HepG2 (cell line): Measurements from ENCODE around the gene BHLHE23. TPM values are rescaled to one million over a fixed set of nuclear protein-coding genes. Genes with fewer than 3 reads are reported as not detected.

Source experiments
- CAMTA2 ChIP-seq: sonication (generic); formaldehyde crosslinking; IDR thresholded peaks from 2 replicates; pipeline ENCODE4 v1.4.0; 2020; ENCODE audit warnings: mild to moderate bottlenecking, missing genetic modification reagents, borderline replicate concordance
- HMGA1 ChIP-seq: sonication (generic); formaldehyde crosslinking; conservative IDR thresholded peaks from 2 replicates; pipeline ENCODE4 v1.4.0; 2020; ENCODE audit warnings: missing genetic modification reagents
- KDM4B ChIP-seq: sonication (generic); formaldehyde crosslinking; IDR thresholded peaks from 2 replicates; pipeline ENCODE4 v1.4.0; 2020; ENCODE audit warnings: missing genetic modification reagents
- MXI1 ChIP-seq: IDR thresholded peaks from 3 replicates; pipeline ENCODE4 v1.6.1; 2012; ENCODE audit warnings: low read depth, low read length, inconsistent platforms, borderline replicate concordance
- NBN ChIP-seq: fragments of 450-650 bp; conservative IDR thresholded peaks from 2 replicates; pipeline ENCODE4 v1.6.1; 2017
- PLRG1 ChIP-seq: fragments of 450-650 bp; conservative IDR thresholded peaks from 2 replicates; pipeline ENCODE4 v1.6.1; 2016
- TBX2 ChIP-seq: sonication (generic); formaldehyde crosslinking; IDR thresholded peaks from 2 replicates; pipeline ENCODE4 v1.5.0; 2020; ENCODE audit warnings: missing genetic modification reagents, mild to moderate bottlenecking, borderline replicate concordance
- TP53 ChIP-seq: sonication (generic); formaldehyde crosslinking; conservative IDR thresholded peaks from 2 replicates; pipeline ENCODE4 v1.4.0; 2020; ENCODE audit warnings: missing genetic modification reagents
- YEATS4 ChIP-seq: sonication (generic); formaldehyde crosslinking; IDR thresholded peaks from 2 replicates; pipeline ENCODE4 v1.4.0; 2020; ENCODE audit warnings: missing genetic modification reagents, borderline replicate concordance
- ZC3H13 ChIP-seq: sonication (generic); formaldehyde crosslinking; IDR thresholded peaks from 2 replicates; pipeline ENCODE4 v1.8.1; 2023; ENCODE audit warnings: mild to moderate bottlenecking, missing genetic modification reagents, moderate library complexity
- ZNF10 ChIP-seq: sonication (generic); formaldehyde crosslinking; IDR thresholded peaks from 2 replicates; pipeline ENCODE4 v1.4.0; 2020; ENCODE audit warnings: mild to moderate bottlenecking, low read depth, missing genetic modification reagents, borderline replicate concordance
- ZNF546 ChIP-seq: sonication (generic); formaldehyde crosslinking; conservative IDR thresholded peaks from 2 replicates; pipeline ENCODE4 v1.8.1; 2023; ENCODE audit warnings: mild to moderate bottlenecking, missing genetic modification reagents
- ZNF670 ChIP-seq: sonication (generic); formaldehyde crosslinking; IDR thresholded peaks from 2 replicates; pipeline ENCODE4 v1.8.0; 2022; ENCODE audit warnings: mild to moderate bottlenecking, missing genetic modification reagents, borderline replicate concordance
- ZNF780A ChIP-seq: sonication (generic); formaldehyde crosslinking; IDR thresholded peaks from 2 replicates; pipeline ENCODE4 v1.8.0; 2022; ENCODE audit warnings: mild to moderate bottlenecking, missing genetic modification reagents, moderate library complexity
- polyA plus RNA-seq, 8 experiments: library from polyadenylated mRNA; depleted of rRNA in 3 of 8; stranded (reverse) in 7 of 8; unstranded in 1 of 8; fragments of >200 nt; fragmentation: Illumina TruSeq in 4 of 8; extraction: Trizol in 4 of 8; gene quantifications; 2 replicates each; pipeline versions ENCODE4 v1.2.1 to v1.2.3, GENCODE V29; 2011 to 2016; ENCODE audit warnings: low read depth in 4 of 8, missing spikeins in 1 of 8, mixed read lengths in 1 of 8; ENCODE audit not compliant: insufficient read depth in 1 of 8
- total RNA-seq, 5 experiments: library from RNA; depleted of rRNA; stranded (reverse); fragments of >200 nt; fragmentation: Illumina TruSeq; extraction: Trizol; gene quantifications; 2 replicates each; pipeline ENCODE4 v1.2.3, GENCODE V29; 2016; ENCODE audit warnings: low read depth in 1 of 5
- TF ChIP-seq, protein P1 (sequence below): sonication (generic); formaldehyde crosslinking; IDR thresholded peaks from 2 replicates; pipeline ENCODE4 v1.4.0; 2020; ENCODE audit warnings: missing genetic modification reagents, borderline replicate concordance
- TF ChIP-seq, protein P2 (sequence below): sonication (generic); formaldehyde crosslinking; conservative IDR thresholded peaks from 2 replicates; pipeline ENCODE4 v1.8.0; 2022; ENCODE audit warnings: low read depth, missing genetic modification reagents
- TF ChIP-seq, protein P3 (sequence below), 2 experiments: fragments of 450-650 bp in 1 of 2; sonication (generic) in 1 of 2; formaldehyde crosslinking; IDR thresholded peaks; 2 replicates each; pipeline versions ENCODE4 v1.5.0 to v1.8.0; 2020 to 2022; ENCODE audit warnings: mild to moderate bottlenecking in 1 of 2, missing genetic modification reagents in 1 of 2
- TF ChIP-seq, protein P4 (sequence below): sonication (generic); formaldehyde crosslinking; IDR thresholded peaks from 2 replicates; pipeline ENCODE4 v1.4.0; 2020; ENCODE audit warnings: mild to moderate bottlenecking, missing genetic modification reagents
- TF ChIP-seq, protein P5 (sequence below): fragments of 450-650 bp; IDR thresholded peaks from 2 replicates; pipeline ENCODE4 v1.6.1; 2017; ENCODE audit warnings: mild to moderate bottlenecking

The BHLHE23 gene
- total and polyA plus RNA-seq, 2 of the 13 experiments (the other 11 are each of a cell fraction or from before 2014, with no cell fraction given), result not detected

DNA sequence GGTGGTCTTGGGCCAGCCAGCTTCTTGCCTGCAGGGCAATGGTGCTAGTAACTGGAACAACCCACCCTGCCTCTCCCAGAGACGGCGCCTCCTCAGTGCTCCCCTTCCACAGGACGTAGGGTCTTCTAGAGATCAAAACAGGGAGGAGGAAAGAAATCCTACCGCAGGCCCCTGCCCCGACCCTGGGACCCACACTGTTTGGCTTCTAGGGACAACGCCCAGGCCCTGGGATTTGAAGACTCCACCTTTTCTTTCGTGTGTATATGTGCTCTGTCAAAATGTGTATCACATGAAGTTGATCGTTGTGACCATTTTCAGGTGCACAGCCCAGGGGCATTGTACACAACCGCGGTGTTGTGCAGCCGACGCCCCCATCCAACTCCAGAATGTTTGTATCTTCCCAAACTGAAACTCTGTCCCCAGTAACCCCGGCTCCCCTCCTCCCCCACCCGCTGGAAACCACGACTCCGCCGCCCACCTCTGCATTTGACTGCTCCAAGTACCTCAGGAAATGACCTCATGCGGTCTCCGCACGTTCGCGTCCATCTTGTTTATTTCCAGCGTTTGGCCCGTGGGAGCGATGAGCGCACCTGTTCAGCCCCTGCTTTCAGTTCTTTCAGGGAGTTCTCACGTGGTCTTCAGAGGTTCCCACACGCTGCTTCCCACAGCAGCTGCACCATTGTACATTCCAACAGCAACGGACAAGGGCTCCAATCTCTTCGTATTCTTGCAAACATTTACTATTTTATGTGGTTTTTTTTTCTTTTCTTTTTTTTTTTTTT, 3.4 kb upstream of the BHLHE23 start (continued):
- TF ChIP-seq, protein P1, sequence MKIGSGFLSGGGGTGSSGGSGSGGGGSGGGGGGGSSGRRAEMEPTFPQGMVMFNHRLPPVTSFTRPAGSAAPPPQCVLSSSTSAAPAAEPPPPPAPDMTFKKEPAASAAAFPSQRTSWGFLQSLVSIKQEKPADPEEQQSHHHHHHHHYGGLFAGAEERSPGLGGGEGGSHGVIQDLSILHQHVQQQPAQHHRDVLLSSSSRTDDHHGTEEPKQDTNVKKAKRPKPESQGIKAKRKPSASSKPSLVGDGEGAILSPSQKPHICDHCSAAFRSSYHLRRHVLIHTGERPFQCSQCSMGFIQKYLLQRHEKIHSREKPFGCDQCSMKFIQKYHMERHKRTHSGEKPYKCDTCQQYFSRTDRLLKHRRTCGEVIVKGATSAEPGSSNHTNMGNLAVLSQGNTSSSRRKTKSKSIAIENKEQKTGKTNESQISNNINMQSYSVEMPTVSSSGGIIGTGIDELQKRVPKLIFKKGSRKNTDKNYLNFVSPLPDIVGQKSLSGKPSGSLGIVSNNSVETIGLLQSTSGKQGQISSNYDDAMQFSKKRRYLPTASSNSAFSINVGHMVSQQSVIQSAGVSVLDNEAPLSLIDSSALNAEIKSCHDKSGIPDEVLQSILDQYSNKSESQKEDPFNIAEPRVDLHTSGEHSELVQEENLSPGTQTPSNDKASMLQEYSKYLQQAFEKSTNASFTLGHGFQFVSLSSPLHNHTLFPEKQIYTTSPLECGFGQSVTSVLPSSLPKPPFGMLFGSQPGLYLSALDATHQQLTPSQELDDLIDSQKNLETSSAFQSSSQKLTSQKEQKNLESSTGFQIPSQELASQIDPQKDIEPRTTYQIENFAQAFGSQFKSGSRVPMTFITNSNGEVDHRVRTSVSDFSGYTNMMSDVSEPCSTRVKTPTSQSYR, result no peak
- TF ChIP-seq, protein P2, sequence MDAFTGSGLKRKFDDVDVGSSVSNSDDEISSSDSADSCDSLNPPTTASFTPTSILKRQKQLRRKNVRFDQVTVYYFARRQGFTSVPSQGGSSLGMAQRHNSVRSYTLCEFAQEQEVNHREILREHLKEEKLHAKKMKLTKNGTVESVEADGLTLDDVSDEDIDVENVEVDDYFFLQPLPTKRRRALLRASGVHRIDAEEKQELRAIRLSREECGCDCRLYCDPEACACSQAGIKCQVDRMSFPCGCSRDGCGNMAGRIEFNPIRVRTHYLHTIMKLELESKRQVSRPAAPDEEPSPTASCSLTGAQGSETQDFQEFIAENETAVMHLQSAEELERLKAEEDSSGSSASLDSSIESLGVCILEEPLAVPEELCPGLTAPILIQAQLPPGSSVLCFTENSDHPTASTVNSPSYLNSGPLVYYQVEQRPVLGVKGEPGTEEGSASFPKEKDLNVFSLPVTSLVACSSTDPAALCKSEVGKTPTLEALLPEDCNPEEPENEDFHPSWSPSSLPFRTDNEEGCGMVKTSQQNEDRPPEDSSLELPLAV (CRISPR knock-in tag), result no peak
- TF ChIP-seq NBN, result no peak
- no peak for TF ChIP-seq CAMTA2 (CRISPR knock-in tag)
- no peak for TF ChIP-seq YEATS4
- no peak for TF ChIP-seq ZNF670 (CRISPR knock-in tag)
- no peak for TF ChIP-seq TP53
- TF ChIP-seq HMGA1 (CRISPR knock-in tag), result no peak
- no peak for TF ChIP-seq KDM4B
- TF ChIP-seq ZNF10 (CRISPR knock-in tag), result no peak
- TF ChIP-seq ZNF546 (CRISPR knock-in tag), result no peak
- TF ChIP-seq, protein P3, sequence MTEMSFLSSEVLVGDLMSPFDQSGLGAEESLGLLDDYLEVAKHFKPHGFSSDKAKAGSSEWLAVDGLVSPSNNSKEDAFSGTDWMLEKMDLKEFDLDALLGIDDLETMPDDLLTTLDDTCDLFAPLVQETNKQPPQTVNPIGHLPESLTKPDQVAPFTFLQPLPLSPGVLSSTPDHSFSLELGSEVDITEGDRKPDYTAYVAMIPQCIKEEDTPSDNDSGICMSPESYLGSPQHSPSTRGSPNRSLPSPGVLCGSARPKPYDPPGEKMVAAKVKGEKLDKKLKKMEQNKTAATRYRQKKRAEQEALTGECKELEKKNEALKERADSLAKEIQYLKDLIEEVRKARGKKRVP (CRISPR knock-in tag; IDR thresholded peaks at IDR 0.05), result no peak
- TF ChIP-seq TBX2 (CRISPR knock-in tag), result no peak
- TF ChIP-seq PLRG1, result no peak
- TF ChIP-seq ZC3H13, result no peak
- TF ChIP-seq, protein P4, sequence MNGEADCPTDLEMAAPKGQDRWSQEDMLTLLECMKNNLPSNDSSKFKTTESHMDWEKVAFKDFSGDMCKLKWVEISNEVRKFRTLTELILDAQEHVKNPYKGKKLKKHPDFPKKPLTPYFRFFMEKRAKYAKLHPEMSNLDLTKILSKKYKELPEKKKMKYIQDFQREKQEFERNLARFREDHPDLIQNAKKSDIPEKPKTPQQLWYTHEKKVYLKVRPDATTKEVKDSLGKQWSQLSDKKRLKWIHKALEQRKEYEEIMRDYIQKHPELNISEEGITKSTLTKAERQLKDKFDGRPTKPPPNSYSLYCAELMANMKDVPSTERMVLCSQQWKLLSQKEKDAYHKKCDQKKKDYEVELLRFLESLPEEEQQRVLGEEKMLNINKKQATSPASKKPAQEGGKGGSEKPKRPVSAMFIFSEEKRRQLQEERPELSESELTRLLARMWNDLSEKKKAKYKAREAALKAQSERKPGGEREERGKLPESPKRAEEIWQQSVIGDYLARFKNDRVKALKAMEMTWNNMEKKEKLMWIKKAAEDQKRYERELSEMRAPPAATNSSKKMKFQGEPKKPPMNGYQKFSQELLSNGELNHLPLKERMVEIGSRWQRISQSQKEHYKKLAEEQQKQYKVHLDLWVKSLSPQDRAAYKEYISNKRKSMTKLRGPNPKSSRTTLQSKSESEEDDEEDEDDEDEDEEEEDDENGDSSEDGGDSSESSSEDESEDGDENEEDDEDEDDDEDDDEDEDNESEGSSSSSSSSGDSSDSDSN (CRISPR knock-in tag), result 0 out of 2 replicates have a peak, but pooled peaks have one; percentile 12
- TF ChIP-seq MXI1, result no peak
- TF ChIP-seq ZNF780A (CRISPR knock-in tag), result no peak
- TF ChIP-seq, protein P5, sequence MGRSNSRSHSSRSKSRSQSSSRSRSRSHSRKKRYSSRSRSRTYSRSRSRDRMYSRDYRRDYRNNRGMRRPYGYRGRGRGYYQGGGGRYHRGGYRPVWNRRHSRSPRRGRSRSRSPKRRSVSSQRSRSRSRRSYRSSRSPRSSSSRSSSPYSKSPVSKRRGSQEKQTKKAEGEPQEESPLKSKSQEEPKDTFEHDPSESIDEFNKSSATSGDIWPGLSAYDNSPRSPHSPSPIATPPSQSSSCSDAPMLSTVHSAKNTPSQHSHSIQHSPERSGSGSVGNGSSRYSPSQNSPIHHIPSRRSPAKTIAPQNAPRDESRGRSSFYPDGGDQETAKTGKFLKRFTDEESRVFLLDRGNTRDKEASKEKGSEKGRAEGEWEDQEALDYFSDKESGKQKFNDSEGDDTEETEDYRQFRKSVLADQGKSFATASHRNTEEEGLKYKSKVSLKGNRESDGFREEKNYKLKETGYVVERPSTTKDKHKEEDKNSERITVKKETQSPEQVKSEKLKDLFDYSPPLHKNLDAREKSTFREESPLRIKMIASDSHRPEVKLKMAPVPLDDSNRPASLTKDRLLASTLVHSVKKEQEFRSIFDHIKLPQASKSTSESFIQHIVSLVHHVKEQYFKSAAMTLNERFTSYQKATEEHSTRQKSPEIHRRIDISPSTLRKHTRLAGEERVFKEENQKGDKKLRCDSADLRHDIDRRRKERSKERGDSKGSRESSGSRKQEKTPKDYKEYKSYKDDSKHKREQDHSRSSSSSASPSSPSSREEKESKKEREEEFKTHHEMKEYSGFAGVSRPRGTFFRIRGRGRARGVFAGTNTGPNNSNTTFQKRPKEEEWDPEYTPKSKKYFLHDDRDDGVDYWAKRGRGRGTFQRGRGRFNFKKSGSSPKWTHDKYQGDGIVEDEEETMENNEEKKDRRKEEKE, result no peak
